ENCODE measurements around the gene PES1. TPM values are rescaled to one million over a fixed set of nuclear protein-coding genes. Genes with fewer than 3 reads are reported as not detected.
A peak's percentile ranks its signal among the peaks of the same experiment; 100 is the strongest.
"Not testable (repeated sequence)": the region's sequence is repeated elsewhere in the genome, so short reads cannot be mapped to it uniquely, and the experiment has no call there.

Gene PES1
- total and polyA plus RNA-seq, 2 of the 13 experiments (the other 11 are each of a cell fraction or from before 2014, with no cell fraction given), result 65.1 to 94.7 TPM

DNA sequence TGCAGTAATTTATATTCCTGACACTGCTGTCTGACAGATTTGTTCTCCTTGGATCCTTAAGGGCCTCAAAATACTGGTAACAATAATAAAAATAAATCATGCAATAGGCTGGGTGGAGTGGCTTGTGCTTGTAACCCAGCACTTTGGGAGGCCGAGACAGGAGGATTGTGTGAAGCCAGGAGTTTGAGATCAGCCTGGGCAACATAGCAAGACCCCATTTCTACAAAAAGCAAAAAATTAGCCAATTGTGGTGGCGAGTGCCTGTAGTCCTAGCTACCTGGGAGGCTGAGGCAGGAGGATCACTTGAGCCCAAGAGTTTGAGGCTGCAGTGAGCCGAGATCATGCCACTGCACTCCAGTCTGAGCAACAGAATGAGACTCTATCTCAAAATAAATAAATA is 39.9 kb downstream of the PES1 start:
- WGBS (ENCODE audit: low lambda C conversion rate), result 43% methylated on average over 3 of the region's 3 CpGs
- intact Hi-C loops (cut with micrococcal nuclease; ENCODE audit: unreplicated experiment); ATAC-seq: not testable (repeated sequence)

DNA sequence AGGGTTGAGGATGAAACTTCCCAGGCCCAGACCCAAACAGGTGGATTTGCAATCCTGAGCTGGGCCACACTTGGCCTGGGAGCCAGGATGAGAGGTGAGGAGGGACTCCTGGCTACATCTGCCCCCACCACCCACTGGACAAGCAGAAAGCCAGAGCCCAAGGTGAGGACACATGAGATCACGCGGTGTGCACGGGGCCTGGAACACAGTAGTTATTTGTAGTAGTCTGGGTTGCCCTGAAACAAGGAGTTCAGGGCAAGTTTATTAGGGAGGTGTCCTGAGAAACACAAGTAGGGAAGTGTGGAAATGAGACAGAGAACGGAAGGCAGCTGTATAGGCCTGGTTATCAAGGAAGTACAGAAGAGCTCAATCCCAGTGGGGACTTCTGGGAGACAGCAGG is 44.5 kb downstream of the PES1 start:
- Histone ChIP-seq H3K4me3 (replicated peaks in 1 of 3; ENCODE audit: insufficient read depth in 1 of 3, low read depth in 2 of 3, low read length in 3 of 3) (no peak overlapping the region), H3K4me1 (ENCODE audit: insufficient read depth, low read length) (peaks cover 36% of the 10 kb centered on the region), H3K4me2 (ENCODE audit: low read depth, low read length) (no peak overlapping the region; the same call in 1 of the 2 replicates), H2AFZ (ENCODE audit: low read length) (no peak overlapping the region), H3K27ac (ENCODE audit: extremely low read length, insufficient read depth, low read length) (no peak overlapping the region), H3K79me2 (ENCODE audit: insufficient read depth, low read length) (no peaks in the 10 kb centered on the region), H3K36me3 (replicated peaks in 1 of 2; ENCODE audit: control insufficient read depth in 1 of 2, insufficient read depth in 2 of 2, low read length in 2 of 2) (no peaks in the 10 kb centered on the region), H3K27me3 (ENCODE audit: control insufficient read depth in 1 of 2, insufficient read depth in 2 of 2, low read length in 2 of 2) (peaks cover 2 to 28% of the 10 kb centered on the region in 2 experiments; a peak in 3 of 5 replicates), H3K9me3 (ENCODE audit: low read length) (no peaks in the 10 kb centered on the region), H3K9ac (ENCODE audit: insufficient read depth, low read depth, low read length) (no peak overlapping the region), H4K20me1 (ENCODE audit: insufficient read depth, low read length) (no peaks in the 10 kb centered on the region)
- in situ Hi-C loops (cut with HindIII; ENCODE audit: extremely low pct_ligation_motif_present, low pct_unique_long_range_greater_than_20kb), result no loop called here
- intact Hi-C loops (cut with micrococcal nuclease; ENCODE audit: unreplicated experiment), result no loop called here
- no peak for FAIRE-seq
- DNase-seq (ENCODE audit: low spot score), result no peak
- BruUV-seq (replicated peaks), result no TSS peak
- CTCF ChIA-PET (ENCODE audit: low intra/inter-chr PET ratio, low total read pairs), result no interaction called here
- POLR2A ChIA-PET, result no interaction called here
- WGBS (ENCODE audit: low lambda C conversion rate), result 25% methylated on average over 4 of the region's 4 CpGs
- ATAC-seq, result no peak; the same call in 2 of the 3 replicates
- TF ChIP-seq PPARG (CRISPR knock-in tag; conservative IDR thresholded peaks at IDR 0.05) (no peak), SOX5 (CRISPR knock-in tag; IDR thresholded peaks at IDR 0.05; ENCODE audit: borderline replicate concordance) (peak; percentile 52; the same call in 1 of the 2 replicates), GATAD2A (CRISPR knock-in tag; IDR thresholded peaks at IDR 0.05) (0 out of 2 replicates have a peak, but pooled peaks have one; percentile 34), ZNF292 (CRISPR knock-in tag; IDR thresholded peaks at IDR 0.05; ENCODE audit: borderline replicate concordance, low read depth) (no peak), RARA (CRISPR knock-in tag; IDR thresholded peaks at IDR 0.05) (peak; percentile 65), TOE1 (CRISPR knock-in tag; IDR thresholded peaks at IDR 0.05) (no peak), MIXL1 (CRISPR knock-in tag; IDR thresholded peaks at IDR 0.05) (no peak), ZNF572 (CRISPR knock-in tag; IDR thresholded peaks at IDR 0.05) (no peak), NCOA1 (CRISPR knock-in tag; IDR thresholded peaks at IDR 0.05) (no peak)
- TF ChIP-seq, protein P1, sequence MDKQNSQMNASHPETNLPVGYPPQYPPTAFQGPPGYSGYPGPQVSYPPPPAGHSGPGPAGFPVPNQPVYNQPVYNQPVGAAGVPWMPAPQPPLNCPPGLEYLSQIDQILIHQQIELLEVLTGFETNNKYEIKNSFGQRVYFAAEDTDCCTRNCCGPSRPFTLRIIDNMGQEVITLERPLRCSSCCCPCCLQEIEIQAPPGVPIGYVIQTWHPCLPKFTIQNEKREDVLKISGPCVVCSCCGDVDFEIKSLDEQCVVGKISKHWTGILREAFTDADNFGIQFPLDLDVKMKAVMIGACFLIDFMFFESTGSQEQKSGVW (CRISPR knock-in tag; IDR thresholded peaks at IDR 0.05; ENCODE audit: borderline replicate concordance), result no peak
- TF ChIP-seq, protein P2, sequence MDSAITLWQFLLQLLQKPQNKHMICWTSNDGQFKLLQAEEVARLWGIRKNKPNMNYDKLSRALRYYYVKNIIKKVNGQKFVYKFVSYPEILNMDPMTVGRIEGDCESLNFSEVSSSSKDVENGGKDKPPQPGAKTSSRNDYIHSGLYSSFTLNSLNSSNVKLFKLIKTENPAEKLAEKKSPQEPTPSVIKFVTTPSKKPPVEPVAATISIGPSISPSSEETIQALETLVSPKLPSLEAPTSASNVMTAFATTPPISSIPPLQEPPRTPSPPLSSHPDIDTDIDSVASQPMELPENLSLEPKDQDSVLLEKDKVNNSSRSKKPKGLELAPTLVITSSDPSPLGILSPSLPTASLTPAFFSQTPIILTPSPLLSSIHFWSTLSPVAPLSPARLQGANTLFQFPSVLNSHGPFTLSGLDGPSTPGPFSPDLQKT (CRISPR knock-in tag; IDR thresholded peaks at IDR 0.05; ENCODE audit: borderline replicate concordance), result no peak
- TF ChIP-seq, protein P3, sequence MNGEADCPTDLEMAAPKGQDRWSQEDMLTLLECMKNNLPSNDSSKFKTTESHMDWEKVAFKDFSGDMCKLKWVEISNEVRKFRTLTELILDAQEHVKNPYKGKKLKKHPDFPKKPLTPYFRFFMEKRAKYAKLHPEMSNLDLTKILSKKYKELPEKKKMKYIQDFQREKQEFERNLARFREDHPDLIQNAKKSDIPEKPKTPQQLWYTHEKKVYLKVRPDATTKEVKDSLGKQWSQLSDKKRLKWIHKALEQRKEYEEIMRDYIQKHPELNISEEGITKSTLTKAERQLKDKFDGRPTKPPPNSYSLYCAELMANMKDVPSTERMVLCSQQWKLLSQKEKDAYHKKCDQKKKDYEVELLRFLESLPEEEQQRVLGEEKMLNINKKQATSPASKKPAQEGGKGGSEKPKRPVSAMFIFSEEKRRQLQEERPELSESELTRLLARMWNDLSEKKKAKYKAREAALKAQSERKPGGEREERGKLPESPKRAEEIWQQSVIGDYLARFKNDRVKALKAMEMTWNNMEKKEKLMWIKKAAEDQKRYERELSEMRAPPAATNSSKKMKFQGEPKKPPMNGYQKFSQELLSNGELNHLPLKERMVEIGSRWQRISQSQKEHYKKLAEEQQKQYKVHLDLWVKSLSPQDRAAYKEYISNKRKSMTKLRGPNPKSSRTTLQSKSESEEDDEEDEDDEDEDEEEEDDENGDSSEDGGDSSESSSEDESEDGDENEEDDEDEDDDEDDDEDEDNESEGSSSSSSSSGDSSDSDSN (CRISPR knock-in tag; IDR thresholded peaks at IDR 0.05), result no peak
- TF ChIP-seq, protein P4, sequence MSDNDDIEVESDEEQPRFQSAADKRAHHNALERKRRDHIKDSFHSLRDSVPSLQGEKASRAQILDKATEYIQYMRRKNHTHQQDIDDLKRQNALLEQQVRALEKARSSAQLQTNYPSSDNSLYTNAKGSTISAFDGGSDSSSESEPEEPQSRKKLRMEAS (IDR thresholded peaks at IDR 0.05), result peak; percentile 38; the same call in 1 of the 2 replicates
- TF ChIP-seq, protein P5, sequence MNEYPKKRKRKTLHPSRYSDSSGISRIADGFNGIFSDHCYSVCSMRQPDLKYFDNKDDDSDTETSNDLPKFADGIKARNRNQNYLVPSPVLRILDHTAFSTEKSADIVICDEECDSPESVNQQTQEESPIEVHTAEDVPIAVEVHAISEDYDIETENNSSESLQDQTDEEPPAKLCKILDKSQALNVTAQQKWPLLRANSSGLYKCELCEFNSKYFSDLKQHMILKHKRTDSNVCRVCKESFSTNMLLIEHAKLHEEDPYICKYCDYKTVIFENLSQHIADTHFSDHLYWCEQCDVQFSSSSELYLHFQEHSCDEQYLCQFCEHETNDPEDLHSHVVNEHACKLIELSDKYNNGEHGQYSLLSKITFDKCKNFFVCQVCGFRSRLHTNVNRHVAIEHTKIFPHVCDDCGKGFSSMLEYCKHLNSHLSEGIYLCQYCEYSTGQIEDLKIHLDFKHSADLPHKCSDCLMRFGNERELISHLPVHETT (CRISPR knock-in tag; conservative IDR thresholded peaks at IDR 0.05), result no peak

More for the DNA sequence above, 39.9 kb downstream of the PES1 start:
- peaks cover 2 to 12% of the 10 kb centered on the region in 2 experiments; a peak in 2 of 5 replicates for H3K27me3 ChIP-seq (ENCODE audit: control insufficient read depth in 1 of 2, insufficient read depth in 2 of 2, low read length in 2 of 2)
- DNase-seq (ENCODE audit: low spot score); H3K79me2 ChIP-seq (ENCODE audit: insufficient read depth, low read length); in situ Hi-C loops (cut with HindIII; ENCODE audit: extremely low pct_ligation_motif_present, low pct_unique_long_range_greater_than_20kb); POLR2A ChIA-PET; H4K20me1 ChIP-seq (ENCODE audit: insufficient read depth, low read length); H3K4me3 ChIP-seq (replicated peaks in 1 of 3; ENCODE audit: insufficient read depth in 1 of 3, low read depth in 2 of 3, low read length in 3 of 3); H3K9ac ChIP-seq (ENCODE audit: insufficient read depth, low read depth, low read length); H2AFZ ChIP-seq (ENCODE audit: low read length); H3K27ac ChIP-seq (ENCODE audit: extremely low read length, insufficient read depth, low read length); FAIRE-seq; H3K9me3 ChIP-seq (ENCODE audit: low read length); BruUV-seq (replicated peaks); H3K4me2 ChIP-seq (ENCODE audit: low read depth, low read length); H3K36me3 ChIP-seq (replicated peaks in 1 of 2; ENCODE audit: control insufficient read depth in 1 of 2, insufficient read depth in 2 of 2, low read length in 2 of 2); CTCF ChIA-PET (ENCODE audit: low intra/inter-chr PET ratio, low total read pairs): not testable (repeated sequence)
- peaks cover 22% of the 10 kb centered on the region; the same call in 1 of the 2 replicates for H3K4me1 ChIP-seq (ENCODE audit: insufficient read depth, low read length)

Measured in HepG2 (cell line).